ENCODE results near the gene TNF. TPM values are rescaled to one million over a fixed set of nuclear protein-coding genes. Genes with fewer than 3 reads are reported as not detected.

The TNF gene
- polyA plus RNA-seq, 1 donor (not counting 4 experiments of a cell fraction or from before 2014, with no cell fraction given) = 2.3 TPM

DNA sequence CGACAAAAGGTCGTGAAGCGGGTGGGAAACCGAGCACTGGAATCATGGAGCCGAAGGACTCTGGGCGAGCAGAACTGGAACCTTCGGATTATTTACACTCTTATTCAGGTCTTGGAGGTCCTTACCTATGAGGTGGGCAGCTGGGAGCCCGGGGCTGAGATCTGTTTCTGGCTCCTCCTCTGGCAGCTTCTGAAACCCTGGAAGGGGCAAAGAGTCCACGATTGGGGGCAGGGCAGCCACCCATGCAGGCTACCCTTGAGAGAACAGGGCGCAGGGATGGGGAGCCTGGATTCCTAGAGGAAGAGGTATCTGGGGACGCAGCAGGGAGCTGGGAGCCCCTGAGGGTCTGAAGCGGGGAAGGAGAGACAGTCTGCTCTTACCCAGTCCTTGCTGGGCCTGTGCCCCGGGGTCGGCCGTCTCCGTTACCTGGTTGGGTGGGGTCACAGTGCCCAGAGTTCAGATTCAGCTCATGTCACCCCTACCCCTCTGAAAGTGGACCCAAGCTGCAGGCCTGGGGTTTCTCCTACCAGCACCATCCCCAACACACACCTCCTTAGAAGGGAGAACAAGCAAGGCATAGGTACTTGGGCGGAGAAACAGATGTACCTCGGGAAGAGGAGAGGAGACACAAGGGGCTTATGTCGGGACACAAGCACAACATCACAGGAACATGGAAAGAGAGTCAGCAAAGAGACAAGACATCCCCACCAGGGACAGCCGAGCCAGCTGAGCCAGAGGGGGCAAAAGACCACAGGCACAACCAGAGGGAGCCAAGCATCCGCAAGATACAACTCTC, 6.3 kb downstream of the TNF start:
- no peaks in the 10 kb centered on the region for H3K36me3 ChIP-seq (ENCODE audit: control insufficient read depth in 2 of 2, extremely low read depth in 1 of 2, insufficient read depth in 2 of 2, low read length in 2 of 2)
- peak overlapping the region; percentile 50 to 90 (median 85) for H3K4me3 ChIP-seq (ENCODE audit: control insufficient read depth in 2 of 3, extremely low read depth in 1 of 3, insufficient read depth in 2 of 3, low read depth in 1 of 3, low read length in 3 of 3)
- peak overlapping the region; percentile 93 for H3K4me2 ChIP-seq (ENCODE audit: control insufficient read depth, extremely low read depth, insufficient read depth, low read depth, low read length)
- FAIRE-seq = no peak
- no peak for DNase-seq (ENCODE audit: low read depth, low spot score)
- TF ChIP-seq, protein P1, sequence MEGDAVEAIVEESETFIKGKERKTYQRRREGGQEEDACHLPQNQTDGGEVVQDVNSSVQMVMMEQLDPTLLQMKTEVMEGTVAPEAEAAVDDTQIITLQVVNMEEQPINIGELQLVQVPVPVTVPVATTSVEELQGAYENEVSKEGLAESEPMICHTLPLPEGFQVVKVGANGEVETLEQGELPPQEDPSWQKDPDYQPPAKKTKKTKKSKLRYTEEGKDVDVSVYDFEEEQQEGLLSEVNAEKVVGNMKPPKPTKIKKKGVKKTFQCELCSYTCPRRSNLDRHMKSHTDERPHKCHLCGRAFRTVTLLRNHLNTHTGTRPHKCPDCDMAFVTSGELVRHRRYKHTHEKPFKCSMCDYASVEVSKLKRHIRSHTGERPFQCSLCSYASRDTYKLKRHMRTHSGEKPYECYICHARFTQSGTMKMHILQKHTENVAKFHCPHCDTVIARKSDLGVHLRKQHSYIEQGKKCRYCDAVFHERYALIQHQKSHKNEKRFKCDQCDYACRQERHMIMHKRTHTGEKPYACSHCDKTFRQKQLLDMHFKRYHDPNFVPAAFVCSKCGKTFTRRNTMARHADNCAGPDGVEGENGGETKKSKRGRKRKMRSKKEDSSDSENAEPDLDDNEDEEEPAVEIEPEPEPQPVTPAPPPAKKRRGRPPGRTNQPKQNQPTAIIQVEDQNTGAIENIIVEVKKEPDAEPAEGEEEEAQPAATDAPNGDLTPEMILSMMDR (optimal IDR thresholded peaks at IDR 0.05 in 1 of 3, IDR thresholded peaks at IDR 0.05 in 1 of 3, conservative IDR thresholded peaks at IDR 0.05 in 1 of 3; ENCODE audit: extremely low read depth in 1 of 3, insufficient read depth in 2 of 3, low read length in 3 of 3) = no peak
- TF ChIP-seq EZH2 (IDR thresholded peaks at IDR 0.05; ENCODE audit: low read length) = no peak
- H3K9me3 ChIP-seq (ENCODE audit: control insufficient read depth, low read depth, low read length) = no peaks in the 10 kb centered on the region
- H3K27ac ChIP-seq (ENCODE audit: control insufficient read depth, insufficient read depth, low read length) = peak overlapping the region; percentile 59
- dilution Hi-C loops (cut with MboI; ENCODE audit: extremely low pct_ligation_motif_present, low sequenced_read_pairs) = no loop called here
- no peaks in the 10 kb centered on the region for H4K20me1 ChIP-seq (ENCODE audit: control insufficient read depth, extremely low read depth, insufficient read depth, low read length)
- H3K4me1 ChIP-seq (ENCODE audit: control insufficient read depth, extremely low read depth, insufficient read depth, low read length) = peaks cover 15% of the 10 kb centered on the region
- H3K27me3 ChIP-seq (ENCODE audit: control insufficient read depth, extremely low read depth, insufficient read depth, low read length) = no peaks in the 10 kb centered on the region
- no peaks in the 10 kb centered on the region for H3K79me2 ChIP-seq (ENCODE audit: control insufficient read depth, insufficient read depth, low read length)
- H2AFZ ChIP-seq (ENCODE audit: control insufficient read depth, low read length) = peak overlapping the region; percentile 97
- H3K9me1 ChIP-seq (ENCODE audit: control insufficient read depth, extremely low read depth, insufficient read depth, low read length) = no peaks in the 10 kb centered on the region
- peak overlapping the region; percentile 87 for H3K9ac ChIP-seq (ENCODE audit: control insufficient read depth, extremely low read depth, insufficient read depth, low read length)

DNA sequence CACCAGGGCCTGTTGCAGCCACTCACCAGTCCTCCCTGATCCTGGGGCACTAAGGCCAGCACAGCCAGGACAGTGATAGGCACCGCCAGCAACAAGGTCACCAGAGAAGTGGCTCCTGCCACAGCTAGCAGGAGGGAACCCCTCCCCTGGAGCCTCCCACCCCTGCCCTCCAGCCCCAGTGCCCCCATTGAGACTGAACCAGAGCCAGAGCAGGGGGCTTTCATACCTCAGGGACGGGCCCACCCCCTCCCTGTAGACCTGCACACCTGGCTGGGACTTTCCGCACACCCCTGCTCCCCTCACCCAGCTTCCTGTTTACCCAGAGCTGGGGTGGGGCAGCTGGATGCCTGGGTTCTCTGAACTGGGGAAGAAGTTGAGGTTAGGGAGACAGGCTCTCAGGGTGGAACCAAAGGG, 6.9 kb downstream of the TNF start, which contains the start of gene LTB:
Gene LTB, minus strand, starts transcription at position 195 of the 414 bp plus-strand sequence. Its CDS starts 7 bp downstream, at position 188.
- dilution Hi-C loops (cut with MboI; ENCODE audit: extremely low pct_ligation_motif_present, low sequenced_read_pairs) = no loop called here

More for the DNA sequence above, 6.9 kb downstream of the TNF start, which contains the start of gene LTB:
- H3K4me1 ChIP-seq (ENCODE audit: control insufficient read depth, extremely low read depth, insufficient read depth, low read length) = peaks cover 15% of the 10 kb centered on the region
- no peaks in the 10 kb centered on the region for H3K27me3 ChIP-seq (ENCODE audit: control insufficient read depth, extremely low read depth, insufficient read depth, low read length)
- H3K9me1 ChIP-seq (ENCODE audit: control insufficient read depth, extremely low read depth, insufficient read depth, low read length) = no peaks in the 10 kb centered on the region
- no peaks in the 10 kb centered on the region for H3K79me2 ChIP-seq (ENCODE audit: control insufficient read depth, insufficient read depth, low read length)
- peak within 1 kb of the TSS; percentile 93 for H3K4me2 ChIP-seq (ENCODE audit: control insufficient read depth, extremely low read depth, insufficient read depth, low read depth, low read length)
- peak within 1 kb of the TSS; percentile 97 for H2AFZ ChIP-seq (ENCODE audit: control insufficient read depth, low read length)
- no peak for TF ChIP-seq EZH2 (IDR thresholded peaks at IDR 0.05; ENCODE audit: low read length)
- TF ChIP-seq, protein P1 (optimal IDR thresholded peaks at IDR 0.05 in 1 of 3, IDR thresholded peaks at IDR 0.05 in 1 of 3, conservative IDR thresholded peaks at IDR 0.05 in 1 of 3; ENCODE audit: extremely low read depth in 1 of 3, insufficient read depth in 2 of 3, low read length in 3 of 3) = no peak
- peak within 1 kb of the TSS; percentile 59 for H3K27ac ChIP-seq (ENCODE audit: control insufficient read depth, insufficient read depth, low read length)
- no peaks in the 10 kb centered on the region for H3K9me3 ChIP-seq (ENCODE audit: control insufficient read depth, low read depth, low read length)
- H4K20me1 ChIP-seq (ENCODE audit: control insufficient read depth, extremely low read depth, insufficient read depth, low read length) = no peaks in the 10 kb centered on the region
- DNase-seq (ENCODE audit: low read depth, low spot score) = no peak
- H3K9ac ChIP-seq (ENCODE audit: control insufficient read depth, extremely low read depth, insufficient read depth, low read length) = peak within 1 kb of the TSS; percentile 87
- no peaks in the 10 kb centered on the region for H3K36me3 ChIP-seq (ENCODE audit: control insufficient read depth in 2 of 2, extremely low read depth in 1 of 2, insufficient read depth in 2 of 2, low read length in 2 of 2)
- peak within 1 kb of the TSS; percentile 50 to 90 (median 85) for H3K4me3 ChIP-seq (ENCODE audit: control insufficient read depth in 2 of 3, extremely low read depth in 1 of 3, insufficient read depth in 2 of 3, low read depth in 1 of 3, low read length in 3 of 3)
- no peak for FAIRE-seq
